ENCODE data around the gene CETN2. TPM values are rescaled to one million over a fixed set of nuclear protein-coding genes. Genes with fewer than 3 reads are reported as not detected.

The CETN2 gene
- total RNA-seq, 4 donors from 2014 or later = 11.5 to 23.2 (median 20.7) TPM

DNA sequence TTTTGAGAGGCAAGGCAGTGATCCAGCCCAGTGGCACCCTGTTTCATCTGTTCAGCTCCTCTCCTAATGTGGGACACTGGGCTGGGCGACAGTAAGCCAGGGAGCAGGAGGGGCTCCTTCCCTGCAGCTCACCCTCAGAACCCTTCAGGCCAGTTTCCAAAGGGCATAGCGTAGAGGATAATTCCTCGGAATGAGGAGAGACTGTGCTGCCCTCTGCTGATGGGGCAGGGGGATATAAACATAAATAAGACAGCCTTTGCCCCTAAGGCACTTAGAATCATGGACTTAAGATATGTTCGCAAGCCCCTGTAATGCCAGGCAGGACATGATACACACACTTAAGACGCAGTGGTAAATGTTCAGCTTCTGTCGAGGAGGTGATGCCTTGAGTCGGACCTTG, 39.4 kb upstream of the CETN2 start:
- TF ChIP-seq, protein P1, sequence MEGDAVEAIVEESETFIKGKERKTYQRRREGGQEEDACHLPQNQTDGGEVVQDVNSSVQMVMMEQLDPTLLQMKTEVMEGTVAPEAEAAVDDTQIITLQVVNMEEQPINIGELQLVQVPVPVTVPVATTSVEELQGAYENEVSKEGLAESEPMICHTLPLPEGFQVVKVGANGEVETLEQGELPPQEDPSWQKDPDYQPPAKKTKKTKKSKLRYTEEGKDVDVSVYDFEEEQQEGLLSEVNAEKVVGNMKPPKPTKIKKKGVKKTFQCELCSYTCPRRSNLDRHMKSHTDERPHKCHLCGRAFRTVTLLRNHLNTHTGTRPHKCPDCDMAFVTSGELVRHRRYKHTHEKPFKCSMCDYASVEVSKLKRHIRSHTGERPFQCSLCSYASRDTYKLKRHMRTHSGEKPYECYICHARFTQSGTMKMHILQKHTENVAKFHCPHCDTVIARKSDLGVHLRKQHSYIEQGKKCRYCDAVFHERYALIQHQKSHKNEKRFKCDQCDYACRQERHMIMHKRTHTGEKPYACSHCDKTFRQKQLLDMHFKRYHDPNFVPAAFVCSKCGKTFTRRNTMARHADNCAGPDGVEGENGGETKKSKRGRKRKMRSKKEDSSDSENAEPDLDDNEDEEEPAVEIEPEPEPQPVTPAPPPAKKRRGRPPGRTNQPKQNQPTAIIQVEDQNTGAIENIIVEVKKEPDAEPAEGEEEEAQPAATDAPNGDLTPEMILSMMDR (IDR thresholded peaks at IDR 0.05; ENCODE audit: low read depth) = no peak

- TF ChIP-seq, protein P1 (IDR thresholded peaks at IDR 0.05; ENCODE audit: low read depth) = no peak
Measured at GRCh38 chrX:152866386-152866785, 35.8 kb upstream of the CETN2 start.

- TF ChIP-seq, protein P1 (IDR thresholded peaks at IDR 0.05; ENCODE audit: low read depth) = no peak
Measured at GRCh38 chrX:152865232-152865920, 34.8 kb upstream of the CETN2 start.

GRCh38 chrX:152861826-152862225, 31.3 kb upstream of the CETN2 start:
- TF ChIP-seq, protein P1 (IDR thresholded peaks at IDR 0.05; ENCODE audit: low read depth) = no peak

DNA sequence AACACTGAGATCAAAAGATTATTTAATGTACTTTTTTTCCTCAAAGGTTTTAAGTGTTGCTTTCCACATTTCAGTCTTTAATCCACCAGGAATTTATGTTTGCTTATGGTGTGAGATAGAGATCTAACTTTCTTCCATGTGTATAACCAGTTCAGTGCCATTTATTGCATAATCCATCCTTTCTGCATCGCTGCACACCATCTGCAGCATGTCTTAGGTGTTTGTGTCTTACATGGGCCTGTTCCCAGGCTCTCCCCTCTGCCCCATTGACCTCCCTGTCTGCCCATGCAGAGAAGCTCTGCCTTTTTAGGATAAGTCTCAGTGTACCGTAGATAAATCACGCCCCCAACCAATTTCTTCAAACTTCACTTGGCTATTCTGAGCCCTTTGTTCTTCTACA, 30.6 kb upstream of the CETN2 start:
- TF ChIP-seq, protein P1 (IDR thresholded peaks at IDR 0.05; ENCODE audit: low read depth) = no peak

GRCh38 chrX:152853986-152854385, 23.4 kb upstream of the CETN2 start:
- TF ChIP-seq, protein P1 (IDR thresholded peaks at IDR 0.05; ENCODE audit: low read depth) = no peak

DNA sequence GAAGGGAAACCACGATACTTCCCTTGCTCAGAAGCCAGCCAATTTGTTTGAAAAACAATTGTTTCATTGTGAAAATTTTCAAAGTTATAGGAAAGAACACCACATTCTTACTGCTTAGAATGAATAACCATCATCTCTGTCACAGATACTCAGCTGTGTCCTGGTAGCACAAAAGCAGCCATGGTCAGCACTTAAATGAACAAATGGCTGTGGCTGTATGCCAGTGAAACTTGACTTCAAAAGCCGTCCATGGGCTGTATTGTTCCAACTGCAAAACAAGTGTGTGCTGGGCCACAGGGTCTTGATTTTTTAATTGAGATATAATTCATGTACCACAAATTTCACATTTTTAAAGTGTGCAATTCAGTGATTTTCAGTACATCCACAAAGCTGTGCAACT, 19.9 kb upstream of the CETN2 start:
- TF ChIP-seq, protein P1 (IDR thresholded peaks at IDR 0.05; ENCODE audit: low read depth) = no peak

Data from subcutaneous adipose tissue (tissue), 4 donors.